Measurements from ENCODE around the gene TMEM234.
A peak's percentile ranks its signal among the peaks of the same experiment; 100 is the strongest.

DNA sequence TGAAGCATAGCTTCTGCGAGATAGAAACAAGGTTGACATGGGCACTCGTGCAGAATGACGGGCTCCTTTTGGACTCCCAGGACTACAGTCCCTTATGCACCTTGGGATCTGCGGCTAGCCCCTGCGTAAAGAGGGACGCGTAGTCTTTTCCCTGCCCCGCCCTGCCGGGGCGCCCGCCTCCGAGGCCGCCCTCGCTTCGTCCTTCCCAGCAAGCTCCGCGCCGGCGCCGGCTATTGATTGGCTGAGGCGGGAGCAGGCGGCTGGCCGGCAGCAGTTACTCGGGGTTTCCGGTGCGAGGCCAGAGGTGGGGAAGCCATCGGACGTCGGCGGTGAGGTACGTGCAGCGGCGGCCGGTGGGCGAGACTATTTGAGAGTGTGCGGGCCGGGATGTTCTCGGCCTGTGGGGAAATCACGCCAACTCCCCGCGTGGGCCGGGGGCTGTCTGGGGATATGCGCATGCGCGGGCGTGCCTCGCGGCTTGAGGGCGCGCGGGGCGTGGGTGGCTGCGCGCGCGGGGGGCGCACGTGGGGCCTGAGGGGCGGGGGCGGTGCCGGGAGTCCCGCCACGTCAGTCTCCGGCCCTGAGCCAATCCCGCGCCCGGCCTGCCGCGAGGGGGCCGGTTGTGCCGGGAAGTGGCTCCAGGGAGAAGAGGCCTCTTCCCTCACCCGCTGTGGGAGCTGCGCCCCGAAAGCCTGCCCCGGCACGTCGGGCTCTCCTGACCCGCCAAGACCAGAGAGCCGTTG, 42.5 kb downstream of the TMEM234 start, which contains the start of gene TXLNA:
- TF ChIP-seq POLR2AphosphoS5 (IDR thresholded peaks at IDR 0.05; ENCODE audit: low read depth, low read length) (peak; percentile 92), SIN3A (IDR thresholded peaks at IDR 0.05; ENCODE audit: borderline replicate concordance, insufficient read depth, low read length) (no peak), FOXP2 (optimal IDR thresholded peaks at IDR 0.05; ENCODE audit: borderline replicate concordance, extremely low read depth, extremely low read length, insufficient read depth) (peak; percentile 81), TAF1 (IDR thresholded peaks at IDR 0.05; ENCODE audit: borderline replicate concordance, insufficient read depth, low read length) (peak; percentile 67; the same call in 1 of the 2 replicates)
- TF ChIP-seq, protein P1, sequence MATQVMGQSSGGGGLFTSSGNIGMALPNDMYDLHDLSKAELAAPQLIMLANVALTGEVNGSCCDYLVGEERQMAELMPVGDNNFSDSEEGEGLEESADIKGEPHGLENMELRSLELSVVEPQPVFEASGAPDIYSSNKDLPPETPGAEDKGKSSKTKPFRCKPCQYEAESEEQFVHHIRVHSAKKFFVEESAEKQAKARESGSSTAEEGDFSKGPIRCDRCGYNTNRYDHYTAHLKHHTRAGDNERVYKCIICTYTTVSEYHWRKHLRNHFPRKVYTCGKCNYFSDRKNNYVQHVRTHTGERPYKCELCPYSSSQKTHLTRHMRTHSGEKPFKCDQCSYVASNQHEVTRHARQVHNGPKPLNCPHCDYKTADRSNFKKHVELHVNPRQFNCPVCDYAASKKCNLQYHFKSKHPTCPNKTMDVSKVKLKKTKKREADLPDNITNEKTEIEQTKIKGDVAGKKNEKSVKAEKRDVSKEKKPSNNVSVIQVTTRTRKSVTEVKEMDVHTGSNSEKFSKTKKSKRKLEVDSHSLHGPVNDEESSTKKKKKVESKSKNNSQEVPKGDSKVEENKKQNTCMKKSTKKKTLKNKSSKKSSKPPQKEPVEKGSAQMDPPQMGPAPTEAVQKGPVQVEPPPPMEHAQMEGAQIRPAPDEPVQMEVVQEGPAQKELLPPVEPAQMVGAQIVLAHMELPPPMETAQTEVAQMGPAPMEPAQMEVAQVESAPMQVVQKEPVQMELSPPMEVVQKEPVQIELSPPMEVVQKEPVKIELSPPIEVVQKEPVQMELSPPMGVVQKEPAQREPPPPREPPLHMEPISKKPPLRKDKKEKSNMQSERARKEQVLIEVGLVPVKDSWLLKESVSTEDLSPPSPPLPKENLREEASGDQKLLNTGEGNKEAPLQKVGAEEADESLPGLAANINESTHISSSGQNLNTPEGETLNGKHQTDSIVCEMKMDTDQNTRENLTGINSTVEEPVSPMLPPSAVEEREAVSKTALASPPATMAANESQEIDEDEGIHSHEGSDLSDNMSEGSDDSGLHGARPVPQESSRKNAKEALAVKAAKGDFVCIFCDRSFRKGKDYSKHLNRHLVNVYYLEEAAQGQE (IDR thresholded peaks at IDR 0.05; ENCODE audit: insufficient read depth in 1 of 2, low read depth in 2 of 2, low read length in 2 of 2): 0 out of 4 replicates have a peak, but pooled peaks of 1 of the 2 experiments have one; percentile 17
